HG03103 (cell line): Measurements from ENCODE around the gene SPAG6.

Experiments used
- ATAC-seq: cut with Tn5 transposase; IDR thresholded peaks from one replicate; pipeline ENCODE4 v1.9.1; 2021; ENCODE audit warnings: low read depth; ENCODE audit not compliant: unreplicated experiment

The SPAG6 gene

GRCh38 chr10:22455068-22455857 lies 110.0 kb downstream of the SPAG6 start:
- no peak for ATAC-seq

GRCh38 chr10:22456486-22456885 lies 111.2 kb downstream of the SPAG6 start:
- ATAC-seq = no peak

- no peak for ATAC-seq
Measured at GRCh38 chr10:22458272-22459038, 113.2 kb downstream of the SPAG6 start.

GRCh38 chr10:22459496-22459895 lies 114.2 kb downstream of the SPAG6 start:
- no peak for ATAC-seq

GRCh38 chr10:22460101-22460500 lies 114.8 kb downstream of the SPAG6 start:
- ATAC-seq = no peak

GRCh38 chr10:22460531-22461403 lies 115.5 kb downstream of the SPAG6 start:
- ATAC-seq = no peak

- no peak for ATAC-seq
Measured at GRCh38 chr10:22461891-22462290, 116.6 kb downstream of the SPAG6 start.

GRCh38 chr10:22463255-22463654 lies 118.0 kb downstream of the SPAG6 start:
- no peak for ATAC-seq

- ATAC-seq = no peak
Measured at GRCh38 chr10:22464966-22465629, 119.8 kb downstream of the SPAG6 start.

- no peak for ATAC-seq
Measured at GRCh38 chr10:22466763-22467334, 121.6 kb downstream of the SPAG6 start.
